ENCODE measurements around the gene PIK3IP1.
"Not testable (repeated sequence)": the region's sequence is repeated elsewhere in the genome, so short reads cannot be mapped to it uniquely, and the experiment has no call there.

Gene PIK3IP1

DNA sequence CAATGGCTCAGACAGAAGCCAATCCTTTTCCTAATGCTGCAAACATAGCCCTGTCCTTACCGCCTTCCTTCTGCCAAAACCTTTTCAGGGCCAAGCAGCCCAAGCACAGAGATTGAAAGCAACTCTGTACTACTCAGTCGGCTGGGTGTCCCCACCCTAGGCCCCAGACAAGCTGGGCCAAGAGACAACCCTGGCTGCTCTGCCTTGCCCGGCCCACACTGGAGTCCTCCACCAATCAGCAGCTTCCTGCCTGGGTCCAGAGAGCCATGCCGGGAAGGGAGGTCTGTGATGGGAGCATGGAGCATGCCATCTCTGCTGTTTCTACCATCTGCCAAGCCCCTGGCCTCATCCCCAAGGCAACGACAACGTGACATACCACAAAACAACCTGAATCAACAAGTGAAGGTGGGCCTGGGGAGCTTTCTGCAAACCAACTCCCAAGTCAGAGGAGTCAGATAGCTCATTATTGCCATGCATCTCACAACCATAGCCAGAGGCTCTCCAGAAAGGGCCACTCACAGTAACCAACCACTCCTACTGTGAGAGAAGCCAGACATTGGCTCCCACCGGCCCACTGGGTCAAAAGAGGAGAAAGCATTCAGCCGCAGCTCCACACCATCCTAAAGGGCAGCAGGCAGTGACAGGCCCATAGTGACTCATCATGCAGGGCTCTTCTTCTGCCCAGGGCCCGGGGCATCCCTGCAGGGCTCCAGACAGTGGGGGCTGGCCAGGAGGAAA, 35.7 kb upstream of the PIK3IP1 start:
- TF ChIP-seq, protein P1, sequence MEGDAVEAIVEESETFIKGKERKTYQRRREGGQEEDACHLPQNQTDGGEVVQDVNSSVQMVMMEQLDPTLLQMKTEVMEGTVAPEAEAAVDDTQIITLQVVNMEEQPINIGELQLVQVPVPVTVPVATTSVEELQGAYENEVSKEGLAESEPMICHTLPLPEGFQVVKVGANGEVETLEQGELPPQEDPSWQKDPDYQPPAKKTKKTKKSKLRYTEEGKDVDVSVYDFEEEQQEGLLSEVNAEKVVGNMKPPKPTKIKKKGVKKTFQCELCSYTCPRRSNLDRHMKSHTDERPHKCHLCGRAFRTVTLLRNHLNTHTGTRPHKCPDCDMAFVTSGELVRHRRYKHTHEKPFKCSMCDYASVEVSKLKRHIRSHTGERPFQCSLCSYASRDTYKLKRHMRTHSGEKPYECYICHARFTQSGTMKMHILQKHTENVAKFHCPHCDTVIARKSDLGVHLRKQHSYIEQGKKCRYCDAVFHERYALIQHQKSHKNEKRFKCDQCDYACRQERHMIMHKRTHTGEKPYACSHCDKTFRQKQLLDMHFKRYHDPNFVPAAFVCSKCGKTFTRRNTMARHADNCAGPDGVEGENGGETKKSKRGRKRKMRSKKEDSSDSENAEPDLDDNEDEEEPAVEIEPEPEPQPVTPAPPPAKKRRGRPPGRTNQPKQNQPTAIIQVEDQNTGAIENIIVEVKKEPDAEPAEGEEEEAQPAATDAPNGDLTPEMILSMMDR (IDR thresholded peaks at IDR 0.05; ENCODE audit: low read depth, low read length, missing control alignments), result no peak
- no peak for DNase-seq (ENCODE audit: low read depth)
- no peak overlapping the region for H3K4me3 ChIP-seq (ENCODE audit: low read depth, low read length)

DNA sequence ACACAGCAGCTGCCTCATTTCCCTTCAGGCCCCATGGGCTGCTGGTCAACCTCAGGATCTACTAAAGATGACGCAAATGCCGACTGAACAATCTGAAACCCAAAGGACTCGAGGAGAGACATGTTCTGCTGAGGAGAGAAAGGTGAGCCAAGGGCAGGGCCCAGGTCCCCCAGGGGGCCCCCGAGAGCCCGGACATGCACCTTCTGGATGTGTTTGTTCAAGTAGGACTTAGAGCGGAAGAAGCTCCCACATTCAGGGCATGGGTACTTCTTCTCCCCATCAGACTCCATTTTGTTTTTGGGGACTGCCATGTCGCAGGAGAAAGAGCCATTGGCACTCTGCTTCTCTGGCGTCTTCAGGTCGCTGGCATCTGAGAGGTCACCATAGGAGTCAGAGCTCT, 34.6 kb upstream of the PIK3IP1 start:
- no peak overlapping the region for H3K4me3 ChIP-seq (ENCODE audit: low read depth, low read length)
- no peak for DNase-seq (ENCODE audit: low read depth)
- TF ChIP-seq, protein P1 (IDR thresholded peaks at IDR 0.05; ENCODE audit: low read depth, low read length, missing control alignments), result no peak

DNA sequence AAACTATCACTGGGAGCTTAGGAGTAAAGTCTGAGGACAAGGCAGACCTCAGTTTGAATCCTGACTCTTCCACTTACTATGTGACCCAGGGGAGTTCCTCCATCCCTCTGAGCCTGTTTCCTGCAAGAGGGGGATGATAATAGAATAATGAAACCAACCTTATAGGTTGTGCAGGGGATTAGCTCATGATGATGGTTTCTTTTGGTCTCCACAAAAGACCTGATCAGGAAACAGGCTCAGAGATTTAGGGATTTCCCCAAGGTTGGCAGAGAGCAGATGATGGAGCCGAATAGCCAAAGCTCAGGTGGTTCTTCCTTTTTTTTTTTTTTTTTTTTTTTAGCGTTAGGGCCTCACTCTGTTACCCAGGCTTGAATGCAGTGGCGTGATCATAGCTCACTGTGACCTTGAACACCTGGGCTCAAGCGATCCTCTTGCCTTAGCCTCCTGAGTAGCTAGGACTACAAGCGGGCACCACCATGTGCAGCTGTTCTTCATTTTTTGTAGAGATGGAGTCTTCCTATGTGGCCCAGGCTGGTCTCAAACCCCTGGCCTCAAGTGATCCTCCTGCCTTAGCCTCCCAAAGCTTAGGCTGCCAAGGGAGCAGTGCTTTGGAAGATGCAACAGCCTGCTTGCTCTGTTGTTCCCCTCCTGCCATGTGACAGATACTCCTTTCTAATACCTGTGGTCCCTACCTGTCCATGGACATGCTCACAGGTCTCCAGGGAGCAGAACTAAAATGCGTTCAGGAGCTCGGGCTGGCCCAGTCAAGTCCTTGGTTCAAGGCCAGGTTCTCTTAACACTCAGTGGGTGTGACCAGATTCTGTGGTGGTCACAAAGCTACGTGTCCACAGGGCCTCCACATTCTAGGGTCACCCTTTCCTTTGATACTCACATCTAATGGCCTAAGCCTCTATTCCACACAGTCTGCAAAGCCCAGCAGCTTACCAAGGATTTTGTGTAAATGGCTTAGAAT, 31.6 kb upstream of the PIK3IP1 start:
- H3K4me3 ChIP-seq (ENCODE audit: low read depth, low read length), result no peak overlapping the region
- TF ChIP-seq, protein P1 (IDR thresholded peaks at IDR 0.05; ENCODE audit: low read depth, low read length, missing control alignments), result no peak
- no peak for DNase-seq (ENCODE audit: low read depth)

DNA sequence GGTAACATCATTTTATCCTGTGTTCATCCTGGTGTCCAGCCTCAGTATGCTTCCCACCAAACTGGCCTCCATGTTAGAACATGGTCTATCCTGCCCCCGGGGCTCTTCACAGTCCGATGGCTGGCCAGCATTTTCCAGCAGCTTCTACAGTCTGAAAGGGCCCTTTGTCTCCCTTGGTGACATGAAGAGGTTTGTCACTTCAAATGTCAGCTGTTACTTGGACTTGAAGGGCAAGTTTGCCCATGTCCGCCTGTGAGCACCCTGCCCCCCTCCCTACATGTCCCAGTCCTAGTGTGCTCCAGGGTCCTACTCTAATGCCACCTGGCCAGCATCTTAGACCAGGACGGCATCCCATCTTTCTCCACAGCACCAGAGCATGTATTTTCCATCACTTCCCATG, 29.1 kb upstream of the PIK3IP1 start:
- TF ChIP-seq, protein P1 (IDR thresholded peaks at IDR 0.05; ENCODE audit: low read depth, low read length, missing control alignments), result no peak
- H3K4me3 ChIP-seq (ENCODE audit: low read depth, low read length), result no peak overlapping the region
- no peak for DNase-seq (ENCODE audit: low read depth)

DNA sequence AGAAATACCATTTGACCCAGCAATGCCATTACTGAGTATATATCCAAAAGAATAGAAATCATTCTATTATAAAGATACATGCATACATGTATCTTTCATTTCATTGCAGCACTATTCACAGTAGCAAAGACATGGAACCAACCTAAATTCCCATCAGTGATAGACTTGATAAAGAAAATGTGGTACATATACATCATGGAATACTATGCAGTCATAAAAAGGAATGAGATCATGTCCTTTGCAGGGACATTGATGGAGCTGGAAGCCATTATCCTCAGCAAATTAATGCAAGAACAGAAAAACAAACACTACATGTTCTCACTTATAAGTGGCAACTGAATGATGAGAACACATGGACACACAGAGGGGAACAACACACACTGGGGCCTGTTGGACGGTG, 21.9 kb upstream of the PIK3IP1 start:
- DNase-seq (ENCODE audit: low read depth); H3K4me3 ChIP-seq (ENCODE audit: low read depth, low read length): not testable (repeated sequence)

DNA sequence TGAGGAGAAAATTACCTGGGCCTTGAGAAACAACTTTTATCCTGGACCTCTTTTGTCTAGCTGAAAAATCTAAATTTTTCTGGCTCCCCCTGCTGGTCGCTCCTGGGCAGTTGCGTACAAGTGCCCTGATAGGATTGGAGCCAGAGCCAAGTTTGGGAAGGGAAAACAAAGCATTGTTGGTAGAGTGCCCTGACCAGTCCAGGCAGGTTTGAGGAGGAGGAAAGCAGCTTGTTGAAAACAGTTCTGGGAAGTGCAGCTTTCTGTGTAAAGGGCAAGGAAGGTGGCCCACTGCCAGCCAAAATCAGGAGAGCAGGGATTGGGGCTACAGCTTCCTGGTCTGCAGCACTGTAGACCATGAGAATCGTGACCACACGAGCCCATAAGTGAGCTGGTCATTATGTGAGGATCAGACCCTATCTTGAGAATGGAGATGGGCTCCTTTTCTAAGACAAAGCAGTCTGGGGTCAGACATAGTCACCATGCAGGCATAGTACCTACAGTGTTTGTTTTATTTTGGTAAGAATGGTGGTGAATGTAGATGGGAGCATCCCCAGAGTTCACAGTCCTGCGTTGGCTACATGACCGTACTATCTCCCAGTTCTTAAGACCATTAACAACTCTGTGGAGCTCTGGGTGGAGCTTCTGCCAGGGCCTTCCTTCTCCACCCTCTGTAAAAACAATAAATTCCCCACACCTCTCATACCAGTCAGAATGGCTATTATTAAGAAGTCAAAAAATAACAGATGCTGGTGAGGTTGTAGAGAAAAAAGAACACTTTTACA, 21.3 kb upstream of the PIK3IP1 start:
- DNase-seq (ENCODE audit: low read depth), result no peak
- H3K4me3 ChIP-seq (ENCODE audit: low read depth, low read length), result no peak overlapping the region
- TF ChIP-seq, protein P1 (IDR thresholded peaks at IDR 0.05; ENCODE audit: low read depth, low read length, missing control alignments), result peak; percentile 89

DNA sequence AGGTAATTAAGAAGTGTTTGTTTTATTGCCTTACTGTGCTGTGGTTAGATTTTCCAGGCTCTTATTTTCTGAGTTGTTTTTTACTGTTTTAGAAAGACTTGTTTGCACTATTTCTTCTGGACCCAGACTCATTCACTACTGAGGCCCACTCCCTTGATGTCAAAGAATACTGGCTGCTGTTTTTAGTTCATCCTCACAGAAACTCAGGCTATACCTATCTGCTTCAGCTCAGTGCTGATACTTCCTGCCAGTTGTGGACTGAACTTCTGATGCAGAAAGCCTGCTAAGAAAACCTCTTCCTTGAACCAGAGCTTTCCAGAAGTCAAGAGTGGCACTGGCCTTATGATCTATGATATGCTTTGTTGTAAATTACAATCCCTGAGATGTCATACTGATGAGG, 15.9 kb upstream of the PIK3IP1 start:
- TF ChIP-seq, protein P1 (IDR thresholded peaks at IDR 0.05; ENCODE audit: low read depth, low read length, missing control alignments), result no peak
- no peak for DNase-seq (ENCODE audit: low read depth)
- no peak overlapping the region for H3K4me3 ChIP-seq (ENCODE audit: low read depth, low read length)
